Pancreas (tissue), 10 donors: ENCODE measurements around the gene TTC13. TPM values are rescaled to one million over a fixed set of nuclear protein-coding genes. Genes with fewer than 3 reads are reported as not detected.

Source experiments
- ATAC-seq, 4 donors: fragments of 200-7000 bp; cut with Tn5 transposase; one replicate each; pipeline versions ENCODE4 v1.8.0 to v1.9.1; 2020; ENCODE audit warnings: mild to moderate bottlenecking in 4 of 4, moderate library complexity in 4 of 4
- DNase-seq, 6 donors: peaks; one replicate each; pipeline ENCODE4 v3.0.0-alpha.2; 2020
- FAIRE-seq: peaks from 2 replicates; lab custom pipeline; 2012; peaks lifted over from hg19 to GRCh38; lab: Jason Lieb, UNC
- H3K27ac ChIP-seq, 4 donors: fragments of 200-600 bp; sonication (generic); 1 replicate in 3 of 4; 2 replicates in 1 of 4; pipeline versions ENCODE4 v1.5.0 to v1.8.0; 2020
- H3K27me3 ChIP-seq, 4 donors: fragments of 200-600 bp; one replicate each; pipeline ENCODE4 v1.8.0; 2021
- H3K36me3 ChIP-seq, 3 donors: fragments of 200-600 bp; sonication (generic) in 1 of 3; one replicate each; pipeline versions ENCODE4 v1.5.0 to v1.8.0; 2020 to 2021
- H3K4me1 ChIP-seq, 3 donors: fragments of 200-600 bp; one replicate each; pipeline ENCODE4 v1.8.0; 2021
- H3K4me3 ChIP-seq, 4 donors: fragments of 200-600 bp; sonication (generic) in 2 of 4; one replicate each; pipeline versions ENCODE4 v1.5.0 to v1.8.0; 2020 to 2021
- H3K9me3 ChIP-seq, 4 donors: fragments of 200-600 bp; one replicate each; pipeline ENCODE4 v1.8.0; 2021
- CTCF ChIP-seq, 4 donors: fragments of 200-600 bp; sonication (generic) in 3 of 4; IDR thresholded peaks; one replicate each; pipeline versions ENCODE4 v1.5.0 to v1.8.0; 2021; ENCODE audit warnings: antibody characterized with exemption in 4 of 4
- WGBS, 2 donors: extraction: QIAGEN DNeasy Blood & Tissue Kit; methylation state at CpG; one replicate each; pipeline ENCODE4 v1.1.7; 2013; 5-methylcytosine and 5-hydroxymethylcytosine counted together
- intact Hi-C, 3 donors: fragments of 100-400 bp; cut with DNase I; formaldehyde crosslinking; loops; one replicate each; pipeline versions ENCODE4 v1.11.1 to v1.14.2; 2022
- polyA plus RNA-seq, 2 donors: library from polyadenylated mRNA; stranded (reverse); fragments of 200-250 nt; gene quantifications; one replicate each; pipeline ENCODE4 v1.2.3, GENCODE V29; 2013
- total RNA-seq, 6 donors: library from RNA; stranded (reverse); fragmentation: NEBNext Ultra II Directional in 4 of 6; extraction: Animal tissue kit (Norgen Biotek cat#: 25700) in 4 of 6; gene quantifications; one replicate each; pipeline versions ENCODE4 v1.2.1 to v1.2.4, GENCODE V29; 2021 to 2023
- donor health status: healthy with polysubstance abuse.
- donor health status: DM: no; HTN: no; CAD: no; lungs with moderate emphysema.
- donor health status: DM: no; HTN: no; CAD: no.
- donor health status: control.
- donor health status: control.
- donor health status: Bipolar disorder and iron deficiency.
- donor health status: DM: yes; HTN: yes; CAD: no.
- donor health status: DM: no; HTN: no; CAD: no.
- donor health status: DM: no; HTN: no; CAD: no.
- donor health status: DM: yes; HTN: yes; CAD: no.

Gene TTC13
- total and polyA plus RNA-seq, 8 donors: 5.3 to 17.0 (median 8.8) TPM

- Histone ChIP-seq H3K9me3 (no peaks in the 10 kb centered on the region), H3K4me3 (no peak overlapping the region), H3K4me1 (peaks cover 0 to 5% (median 0%) of the 10 kb centered on the region in 3 donors), H3K27ac (peak overlapping the region in 2 of 4 donors; percentile 6 to 22), H3K27me3 (no peaks in the 10 kb centered on the region), H3K36me3 (peaks cover 0 to 13% (median 0%) of the 10 kb centered on the region in 3 donors)
- no peak for TF ChIP-seq CTCF (IDR thresholded peaks at IDR 0.05)
- DNase-seq (no peak), ATAC-seq (peak in 1 of 4 donors; percentile 21), FAIRE-seq (no peak)
- 89 to 92% methylated on average over 13 of the region's 13 CpGs for WGBS, 2 donors
- intact Hi-C loops: no loop called here
These were observed 121.6 kb downstream of the TTC13 start for GRCh38 chr1:230857077-230857476.

Other genes starting within 250 kb of the TTC13 start
- under 1 TPM in 3 of 6 donors, not detected in 3; 0.08 to 0.73 (median 0.28) TPM for gene CAPN9, start 231.5 kb downstream of the TTC13 start, total RNA-seq
- gene CAPN9, start 231.5 kb downstream of the TTC13 start, polyA plus RNA-seq: not detected
- gene C1orf198, start 110.3 kb downstream of the TTC13 start, total RNA-seq: 10 to 100 TPM; 17.7 to 35.3 (median 22.2) TPM
- gene C1orf198, start 110.3 kb downstream of the TTC13 start, polyA plus RNA-seq: 10 to 100 TPM; 16.5 to 19.4 TPM
- 10 to 100 TPM in 1 of 6 donors, 1 to 10 TPM in 5; 7.4 to 11.0 (median 8.9) TPM for gene ARV1, start 233 bp upstream of the TTC13 start, total RNA-seq
- 10 to 100 TPM; 17.8 to 20.1 TPM for gene ARV1, start 233 bp upstream of the TTC13 start, polyA plus RNA-seq
- gene FAM89A, start 61.4 kb upstream of the TTC13 start, total RNA-seq: 10 to 100 TPM in 1 of 6 donors, 1 to 10 TPM in 5; 6.6 to 10.2 (median 7.5) TPM
- gene FAM89A, start 61.4 kb upstream of the TTC13 start, polyA plus RNA-seq: 1 to 10 TPM; 3.5 to 7.5 TPM
- under 1 TPM; under 0.01 to 0.09 (median 0.04) TPM for gene TRIM67, start 183.2 kb upstream of the TTC13 start, total RNA-seq
- under 1 TPM; 0.05 to 0.08 TPM for gene TRIM67, start 183.2 kb upstream of the TTC13 start, polyA plus RNA-seq